ENCODE measurements around the gene UNC119B. TPM values are rescaled to one million over a fixed set of nuclear protein-coding genes. Genes with fewer than 3 reads are reported as not detected.

Gene UNC119B
- total and polyA plus RNA-seq, 2 of the 4 experiments (the other 2 are of a cell fraction) = 8.4 to 21.6 TPM

DNA sequence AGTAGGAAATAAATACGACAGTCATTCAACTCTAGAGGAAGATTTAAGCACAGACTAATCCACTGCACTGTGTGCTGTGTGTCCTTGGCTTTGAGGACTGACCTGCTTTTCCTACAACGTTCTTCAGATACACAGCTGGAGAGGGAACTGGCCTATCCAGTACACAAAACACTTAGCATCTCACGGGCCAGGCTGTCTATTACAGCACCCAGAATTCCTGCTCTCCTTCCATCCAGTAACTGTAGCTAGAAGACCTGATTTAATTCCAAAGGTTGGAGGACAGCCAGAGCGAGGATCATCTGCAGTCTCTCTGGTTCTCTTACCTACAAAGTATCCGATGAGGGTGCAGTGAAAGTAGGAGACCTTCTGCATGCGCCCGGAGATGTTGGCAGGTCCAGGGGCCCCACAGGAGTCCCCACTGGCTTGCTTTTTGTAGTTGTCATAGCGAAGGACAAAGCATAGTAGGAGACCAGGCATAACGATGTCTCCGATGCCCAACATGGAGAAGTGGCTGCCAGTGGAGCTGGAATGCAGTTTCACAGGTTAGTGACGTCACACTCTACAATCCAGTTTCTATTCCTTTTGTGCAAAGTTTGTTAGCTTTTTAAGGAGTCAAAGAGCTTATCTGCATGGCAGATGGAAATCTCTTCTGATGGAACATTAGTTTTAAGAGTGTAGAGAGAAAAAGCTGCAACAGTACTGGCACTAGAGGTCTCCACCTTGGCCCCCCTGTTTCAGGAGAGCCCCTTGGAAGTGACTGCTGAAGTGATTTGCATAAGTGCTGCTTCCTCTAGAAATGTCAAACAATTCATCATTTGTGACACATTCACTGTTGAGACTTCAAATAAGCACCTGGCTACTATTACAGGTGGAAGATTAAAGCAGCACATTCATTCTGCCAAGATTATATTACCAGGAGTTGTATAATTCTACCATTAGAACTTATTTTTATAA lies 57.1 kb downstream of the UNC119B start:
- CTCF ChIA-PET = no interaction called here
- no TSS peak for BruUV-seq (replicated peaks)
- no CpG with 5 or more reads among the region's 11 CpGs for WGBS, 2 experiments (ENCODE audit: extremely low coverage in 2 of 2, insufficient read length in 1 of 2)
- Histone ChIP-seq H4K20me1 (ENCODE audit: insufficient read depth, low read length) (no peaks in the 10 kb centered on the region; the same call in 1 of the 2 replicates), H2AK9ac (replicated peaks; ENCODE audit: low read depth, low read length, poor library complexity) (no peak overlapping the region), H2BK20ac (ENCODE audit: low read depth, low read length) (no peak overlapping the region), H3K4me1 (ENCODE audit: control insufficient read depth, insufficient read depth, low read length) (no peaks in the 10 kb centered on the region), H4K8ac (ENCODE audit: low read depth in 2 of 2, low read length in 2 of 2) (no peak overlapping the region), H3K9ac (ENCODE audit: low read depth, low read length) (no peak overlapping the region), H2BK120ac (ENCODE audit: low read depth, low read length) (no peak overlapping the region), H3K27me3 (ENCODE audit: control insufficient read depth, insufficient read depth, low read length) (no peaks in the 10 kb centered on the region), H3K23ac (ENCODE audit: low read depth, low read length) (no peak overlapping the region), H3K18ac (ENCODE audit: low read depth, low read length) (no peak overlapping the region), H3K14ac (replicated peaks; ENCODE audit: low read depth, low read length) (no peak overlapping the region), H4K5ac (ENCODE audit: low read depth, low read length) (no peak overlapping the region), H2AFZ (replicated peaks; ENCODE audit: low read length, poor library complexity) (no peak overlapping the region), H3K9me3 (ENCODE audit: control insufficient read depth, insufficient read depth, low read length) (no peaks in the 10 kb centered on the region), H3K4me3 (ENCODE audit: insufficient read depth, low read depth, low read length) (no peak overlapping the region), H2BK15ac (ENCODE audit: low read depth, low read length) (no peak overlapping the region), H3K27ac (ENCODE audit: insufficient read depth, low read length) (no peak overlapping the region), H3K4ac (ENCODE audit: low read depth, low read length) (no peak overlapping the region), H2AK5ac (ENCODE audit: low read depth, low read length) (no peak overlapping the region), H3K79me1 (ENCODE audit: low read depth in 1 of 2, low read length in 2 of 2) (no peaks in the 10 kb centered on the region), H3K56ac (ENCODE audit: extremely low read depth, insufficient read depth, low read length) (no peak overlapping the region), H3K36me3 (ENCODE audit: control insufficient read depth, insufficient read depth, low read length) (peaks cover 49% of the 10 kb centered on the region), H3K9me1 (ENCODE audit: insufficient read depth, low read length) (peaks cover 7% of the 10 kb centered on the region; the same call in 1 of the 2 replicates), H3K4me2 (ENCODE audit: low read depth, low read length) (no peak overlapping the region), H2BK5ac (ENCODE audit: low read depth, low read length, poor library complexity, severe bottlenecking) (no peak overlapping the region), H4K91ac (ENCODE audit: insufficient read depth, low read depth, low read length) (no peak overlapping the region)
- intact Hi-C loops (cut with micrococcal nuclease) = no loop called here
- ATAC-seq (ENCODE audit: low read depth) (no peak), DNase-seq (no peak)
- in situ Hi-C loops (cut with MboI; ENCODE audit: low sequenced_read_pairs) = no loop called here
- dilution Hi-C loops (cut with HindIII; ENCODE audit: low sequenced_read_pairs, unreplicated experiment) = no loop called here
- POLR2A ChIA-PET (ENCODE audit: unreplicated experiment) = no interaction called here
- TF ChIP-seq CEBPB (IDR thresholded peaks at IDR 0.05; ENCODE audit: low read depth, low read length) = no peak
- TF ChIP-seq, protein P1, sequence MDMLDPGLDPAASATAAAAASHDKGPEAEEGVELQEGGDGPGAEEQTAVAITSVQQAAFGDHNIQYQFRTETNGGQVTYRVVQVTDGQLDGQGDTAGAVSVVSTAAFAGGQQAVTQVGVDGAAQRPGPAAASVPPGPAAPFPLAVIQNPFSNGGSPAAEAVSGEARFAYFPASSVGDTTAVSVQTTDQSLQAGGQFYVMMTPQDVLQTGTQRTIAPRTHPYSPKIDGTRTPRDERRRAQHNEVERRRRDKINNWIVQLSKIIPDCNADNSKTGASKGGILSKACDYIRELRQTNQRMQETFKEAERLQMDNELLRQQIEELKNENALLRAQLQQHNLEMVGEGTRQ (IDR thresholded peaks at IDR 0.05; ENCODE audit: low read depth, low read length) = no peak
- TF ChIP-seq MXI1 (IDR thresholded peaks at IDR 0.05; ENCODE audit: borderline replicate concordance, low read depth, low read length) = no peak

Measured in IMR-90 (cell line).